Kidney (tissue), 14 donors: ENCODE measurements around the gene P4HB. TPM values are rescaled to one million over a fixed set of nuclear protein-coding genes. Genes with fewer than 3 reads are reported as not detected.

Experiments
- DNase-seq, 5 donors: peaks; one replicate each; pipeline ENCODE4 v3.0.0-alpha.2; 2013 to 2020
- FAIRE-seq: peaks from 2 replicates; lab custom pipeline; 2012; peaks lifted over from hg19 to GRCh38; lab: Jason Lieb, UNC
- H3K27ac ChIP-seq, 2 donors: one replicate each; pipeline ENCODE4 v1.7.0; 2013; ENCODE audit warnings: low read depth in 2 of 2, low read length in 2 of 2, inconsistent platforms in 1 of 2
- H3K27me3 ChIP-seq: one replicate; pipeline ENCODE4 v1.7.1; 2013; ENCODE audit warnings: low read length, inconsistent platforms; ENCODE audit not compliant: control insufficient read depth, insufficient read depth
- H3K36me3 ChIP-seq, 3 donors: one replicate each; pipeline versions ENCODE4 v1.7.0 to v1.7.1; 2013; ENCODE audit warnings: low read length in 3 of 3, control low read depth in 1 of 3, inconsistent platforms in 1 of 3; ENCODE audit not compliant: insufficient read depth in 3 of 3, control insufficient read depth in 2 of 3
- H3K4me1 ChIP-seq, 3 donors: one replicate each; pipeline versions ENCODE4 v1.7.0 to v1.7.1; 2013; ENCODE audit warnings: low read length in 3 of 3, inconsistent platforms in 1 of 3, low read depth in 1 of 3; ENCODE audit not compliant: control insufficient read depth in 2 of 3, insufficient read depth in 2 of 3
- H3K4me3 ChIP-seq, 3 donors: one replicate each; pipeline versions ENCODE4 v1.7.0 to v1.8.1; 2013; ENCODE audit warnings: low read length in 3 of 3, control low read depth in 1 of 3, inconsistent platforms in 1 of 3
- H3K9ac ChIP-seq, 3 donors: one replicate each; pipeline versions ENCODE4 v1.7.0 to v1.7.1; 2013; ENCODE audit warnings: low read length in 3 of 3, control low read depth in 1 of 3, inconsistent platforms in 1 of 3
- H3K9me3 ChIP-seq, 3 donors: one replicate each; pipeline versions ENCODE4 v1.7.0 to v1.7.1; 2013; ENCODE audit warnings: low read length in 3 of 3, control low read depth in 1 of 3, inconsistent platforms in 1 of 3; ENCODE audit not compliant: control insufficient read depth in 2 of 3, insufficient read depth in 1 of 3
- CTCF ChIP-seq: IDR thresholded peaks from 3 replicates; pipeline ENCODE4 v1.5.1; 2012; ENCODE audit warnings: mild to moderate bottlenecking, moderate library complexity, borderline replicate concordance; ENCODE audit not compliant: insufficient read depth; ENCODE audit errors: extremely low read depth
- intact Hi-C: fragments of 100-400 bp; cut with DNase I; formaldehyde crosslinking; loops from one replicate; pipeline ENCODE4 v1.11.1; 2022
- polyA plus RNA-seq: library from polyadenylated mRNA; stranded (reverse); fragments of 350-450 nt; fragmentation: Illumina TruSeq; extraction: RNeasy Lipid Tissue Mini Kit (QIAGEN cat#74804); gene quantifications from one replicate; pipeline ENCODE4 v1.2.3, GENCODE V29; 2014; ENCODE audit warnings: low read depth, low replicate concordance; ENCODE audit not compliant: insufficient read depth
- total RNA-seq: library from RNA; stranded (reverse); fragmentation: NEBNext Ultra II Directional; extraction: Animal tissue kit (Norgen Biotek cat#: 25700); gene quantifications from one replicate; pipeline ENCODE4 v1.2.1, GENCODE V29; 2021
- donor health status: control.
- donor health status: control.
- donor health status: control.
- donor health status: control.
- donor health status: control.
- donor health status: DM: yes; HTN: yes; CAD: no.
- donor health status: Normal renal cell carcinoma (clear cell type).

The P4HB gene
- total and polyA plus RNA-seq, 2 donors from 2014 or later = 411 to 482 TPM

GRCh38 chr17:81858967-81859905, 1.1 kb downstream of the P4HB start:
- H3K4me3 ChIP-seq = peak overlapping the region; percentile 74 to 94 (median 85)
- FAIRE-seq = no peak

DNA sequence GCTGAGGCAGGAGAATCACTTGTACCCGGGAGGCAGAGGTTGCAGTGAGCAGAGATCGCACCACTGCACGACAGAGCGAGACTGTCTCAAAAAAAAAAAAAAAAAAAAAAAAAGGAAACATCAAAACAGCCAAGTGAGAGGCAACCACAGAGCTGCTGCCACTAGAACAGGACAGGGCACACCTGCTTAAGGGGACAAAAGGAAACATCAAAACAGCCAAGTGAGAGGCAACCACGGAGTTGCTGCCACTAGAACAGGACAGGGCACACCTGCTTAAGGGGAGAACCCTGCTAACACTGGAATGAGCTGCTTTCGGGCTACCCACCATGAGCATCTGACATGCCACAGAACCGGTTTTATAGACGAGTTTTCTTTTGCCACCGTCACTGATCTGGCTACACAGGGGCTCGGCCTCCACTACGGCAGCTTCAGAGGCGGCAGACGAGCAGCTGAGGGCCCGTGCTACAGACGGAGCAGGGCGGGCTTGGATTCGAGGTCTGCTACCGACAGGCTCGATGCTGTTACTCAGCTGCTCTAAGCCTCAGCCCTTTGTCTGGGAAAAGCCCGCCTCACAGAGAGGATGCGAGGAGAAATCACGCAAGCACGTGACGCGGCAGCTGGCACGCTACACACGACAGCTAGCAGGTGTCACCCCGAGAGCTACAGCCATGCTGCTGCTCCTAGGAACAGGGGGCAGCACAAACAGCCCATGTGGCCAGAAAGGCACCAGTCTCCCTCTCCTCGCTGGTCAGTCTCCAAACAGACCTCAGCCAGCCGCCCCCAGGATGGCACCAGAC, 2.0 kb downstream of the P4HB start:
- no peak overlapping the region for H3K27ac ChIP-seq
- no peak for TF ChIP-seq CTCF
- intact Hi-C loops = no loop called here
- DNase-seq (no peak), FAIRE-seq (no peak)
- H3K9ac ChIP-seq = no peak overlapping the region
- no peaks in the 10 kb centered on the region for H3K9me3 ChIP-seq
- H3K36me3 ChIP-seq = peaks cover 2 to 33% (median 22%) of the 10 kb centered on the region in 3 donors
- no peaks in the 10 kb centered on the region for H3K27me3 ChIP-seq
- H3K4me1 ChIP-seq = peaks cover 0 to 28% (median 10%) of the 10 kb centered on the region in 3 donors
- H3K4me3 ChIP-seq = peak overlapping the region in 1 of 3 donors; percentile 74

More at GRCh38 chr17:81858967-81859905, 1.1 kb downstream of the P4HB start:
- Histone ChIP-seq H3K4me1 (peaks cover 0 to 29% (median 10%) of the 10 kb centered on the region in 3 donors), H3K9ac (peak overlapping the region; percentile 63 to 94 (median 76)), H3K36me3 (peaks cover 2 to 26% (median 18%) of the 10 kb centered on the region in 3 donors), H3K27me3 (no peaks in the 10 kb centered on the region), H3K9me3 (no peaks in the 10 kb centered on the region), H3K27ac (peak overlapping the region in 1 of 2 donors; percentile 89)
- intact Hi-C loops = no loop called here
- no peak for TF ChIP-seq CTCF
- peak in 1 of 5 donors; percentile 69 for DNase-seq

GRCh38 chr17:81854974-81855774, 5.2 kb downstream of the P4HB start:
- no peak overlapping the region for H3K9ac ChIP-seq
- DNase-seq (peak in 1 of 5 donors; percentile 66), FAIRE-seq (no peak)
- no peaks in the 10 kb centered on the region for H3K9me3 ChIP-seq
- peaks cover 0 to 19% (median 10%) of the 10 kb centered on the region in 3 donors for H3K4me1 ChIP-seq
- no peak overlapping the region for H3K4me3 ChIP-seq
- intact Hi-C loops = no loop called here
- no peak for TF ChIP-seq CTCF
- H3K36me3 ChIP-seq = peaks cover 2 to 51% (median 30%) of the 10 kb centered on the region in 3 donors
- H3K27ac ChIP-seq = no peak overlapping the region
- H3K27me3 ChIP-seq = no peaks in the 10 kb centered on the region
